Bronchial epithelial cell (primary cell): ENCODE results near the gene STK32C. TPM values are rescaled to one million over a fixed set of nuclear protein-coding genes. Genes with fewer than 3 reads are reported as not detected.
A peak's percentile ranks its signal among the peaks of the same experiment; 100 is the strongest.

Experiments used
- DNase-seq: peaks from one replicate; pipeline ENCODE4 v3.0.0-alpha.2; 2010; ENCODE audit warnings: low read depth
- FAIRE-seq: peaks from 2 replicates; lab custom pipeline; 2011; peaks lifted over from hg19 to GRCh38; lab: Jason Lieb, UNC
- H3K27me3 ChIP-seq: 2 replicates; pipeline ENCODE4 v1.5.1; 2011; ENCODE audit warnings: low read length; ENCODE audit not compliant: control insufficient read depth, insufficient read depth
- H3K36me3 ChIP-seq: 2 replicates; pipeline ENCODE4 v1.5.1; 2011; ENCODE audit warnings: low read length; ENCODE audit not compliant: control insufficient read depth, insufficient read depth
- H3K4me3 ChIP-seq: 2 replicates; pipeline ENCODE4 v1.5.1; 2011; ENCODE audit warnings: mild to moderate bottlenecking, low read depth, low read length, control low read depth
- CTCF ChIP-seq: IDR thresholded peaks from 2 replicates; pipeline ENCODE4 v1.5.1; 2011; ENCODE audit warnings: mild to moderate bottlenecking, moderate library complexity, low read length, control low read depth, inconsistent platforms; ENCODE audit not compliant: insufficient read depth, severe bottlenecking
- total RNA-seq: library from RNA; depleted of rRNA; stranded (reverse); fragments of >200 nt; gene quantifications from 2 replicates; pipeline ENCODE4 v1.2.1, GENCODE V29; 2014

The STK32C gene
- total RNA-seq, 1 donor from 2014 or later, result 9.7 TPM

GRCh38 chr10:132294561-132295318 is 13.0 kb downstream of the STK32C start:
- no peak for TF ChIP-seq CTCF
- no peak for DNase-seq
- Histone ChIP-seq H3K4me3 (no peak overlapping the region), H3K36me3 (no peaks in the 10 kb centered on the region), H3K27me3 (no peaks in the 10 kb centered on the region)
- FAIRE-seq, result no peak

- no peak overlapping the region for H3K4me3 ChIP-seq
- no peak for DNase-seq
- no peak for TF ChIP-seq CTCF
- no peaks in the 10 kb centered on the region for H3K27me3 ChIP-seq
- H3K36me3 ChIP-seq, result no peaks in the 10 kb centered on the region
- no peak for FAIRE-seq
These were observed 13.8 kb downstream of the STK32C start for GRCh38 chr10:132293813-132294520.

- H3K27me3 ChIP-seq, result no peaks in the 10 kb centered on the region
- TF ChIP-seq CTCF, result no peak
- no peaks in the 10 kb centered on the region for H3K36me3 ChIP-seq
- H3K4me3 ChIP-seq, result no peak overlapping the region
- FAIRE-seq (no peak), DNase-seq (no peak)
These were observed 14.4 kb downstream of the STK32C start for GRCh38 chr10:132293201-132293812.

- FAIRE-seq, result peak; percentile 86
- no peak for TF ChIP-seq CTCF
- no peak for DNase-seq
- Histone ChIP-seq H3K4me3 (no peak overlapping the region), H3K27me3 (no peaks in the 10 kb centered on the region), H3K36me3 (no peaks in the 10 kb centered on the region)
These were observed 15.2 kb downstream of the STK32C start for GRCh38 chr10:132292287-132293200.

- no peak for DNase-seq
- no peaks in the 10 kb centered on the region for H3K36me3 ChIP-seq
- TF ChIP-seq CTCF, result no peak
- FAIRE-seq, result no peak
- H3K27me3 ChIP-seq, result no peaks in the 10 kb centered on the region
- no peak overlapping the region for H3K4me3 ChIP-seq
These were observed 15.9 kb downstream of the STK32C start for GRCh38 chr10:132291826-132292225.
